GM21576 (cell line): ENCODE data around the gene PDCD1LG2.

Experiments used
- ATAC-seq: cut with Tn5 transposase; IDR thresholded peaks from one replicate; pipeline ENCODE4 v1.9.1; 2021; ENCODE audit warnings: mild to moderate bottlenecking, moderate library complexity; ENCODE audit not compliant: unreplicated experiment

PDCD1LG2 gene

GRCh38 chr9:5608298-5609225 is 98.2 kb downstream of the PDCD1LG2 start:
- peak; percentile 59 for ATAC-seq

- ATAC-seq: no peak
Measured at GRCh38 chr9:5609226-5609596, 98.9 kb downstream of the PDCD1LG2 start.

GRCh38 chr9:5610491-5610890 is 100.2 kb downstream of the PDCD1LG2 start:
- ATAC-seq: no peak

GRCh38 chr9:5611321-5612184 is 101.2 kb downstream of the PDCD1LG2 start:
- ATAC-seq: no peak

GRCh38 chr9:5612185-5612530 is 101.8 kb downstream of the PDCD1LG2 start:
- no peak for ATAC-seq

- ATAC-seq: no peak
Measured at GRCh38 chr9:5614192-5614591, 103.9 kb downstream of the PDCD1LG2 start.

GRCh38 chr9:5614985-5615384 is 104.7 kb downstream of the PDCD1LG2 start:
- no peak for ATAC-seq

- ATAC-seq: peak; percentile 97
Measured at GRCh38 chr9:5617749-5618148, 107.4 kb downstream of the PDCD1LG2 start.

- no peak for ATAC-seq
Measured at GRCh38 chr9:5620494-5620893, 110.2 kb downstream of the PDCD1LG2 start.
